GM15510 (cell line): ENCODE measurements around the gene PDSS2.

Experiments
- POLR2A ChIP-seq: IDR thresholded peaks from 3 replicates; pipeline ENCODE4 v1.6.1; 2011; ENCODE audit warnings: borderline replicate concordance; ENCODE audit not compliant: insufficient read length; ENCODE audit errors: extremely low read depth

The PDSS2 gene

GRCh38 chr6:107331409-107332386 is 127.7 kb downstream of the PDSS2 start:
- TF ChIP-seq POLR2A: no peak

- TF ChIP-seq POLR2A: no peak
Measured at GRCh38 chr6:107330168-107330567, 129.2 kb downstream of the PDSS2 start.

- TF ChIP-seq POLR2A: no peak
Measured at GRCh38 chr6:107329063-107329860, 130.1 kb downstream of the PDSS2 start.

GRCh38 chr6:107328081-107328480 is 131.3 kb downstream of the PDSS2 start:
- no peak for TF ChIP-seq POLR2A

- TF ChIP-seq POLR2A: no peak
Measured at GRCh38 chr6:107323133-107323785, 136.1 kb downstream of the PDSS2 start.

GRCh38 chr6:107321793-107322192 is 137.6 kb downstream of the PDSS2 start:
- no peak for TF ChIP-seq POLR2A

GRCh38 chr6:107319906-107320530 is 139.3 kb downstream of the PDSS2 start:
- TF ChIP-seq POLR2A: no peak

GRCh38 chr6:107318100-107318736 is 141.1 kb downstream of the PDSS2 start:
- no peak for TF ChIP-seq POLR2A

GRCh38 chr6:107315114-107315513 is 144.2 kb downstream of the PDSS2 start:
- no peak for TF ChIP-seq POLR2A

- no peak for TF ChIP-seq POLR2A
Measured at GRCh38 chr6:107314531-107314939, 144.8 kb downstream of the PDSS2 start.

- TF ChIP-seq POLR2A: no peak
Measured at GRCh38 chr6:107313776-107314175, 145.6 kb downstream of the PDSS2 start.

GRCh38 chr6:107310362-107310761 is 149.0 kb downstream of the PDSS2 start:
- TF ChIP-seq POLR2A: no peak

- TF ChIP-seq POLR2A: no peak
Measured at GRCh38 chr6:107308677-107309076, 150.7 kb downstream of the PDSS2 start.

- no peak for TF ChIP-seq POLR2A
Measured at GRCh38 chr6:107305391-107305790, 154.0 kb downstream of the PDSS2 start.
